Hepatocyte (in vitro differentiated cells): ENCODE measurements around the gene TAL1. TPM values are rescaled to one million over a fixed set of nuclear protein-coding genes. Genes with fewer than 3 reads are reported as not detected.
A peak's percentile ranks its signal among the peaks of the same experiment; 100 is the strongest.

Experiments used
- DNase-seq: peaks from one replicate; pipeline ENCODE4 v3.0.0-alpha.2; 2016; ENCODE audit warnings: low spot score
- H2AFZ ChIP-seq: fragments of 200-600 bp; sonication (generic); 2 replicates; pipeline ENCODE4 v1.6.0; 2016; ENCODE audit warnings: antibody characterized with exemption, mild to moderate bottlenecking
- H3K27ac ChIP-seq: fragments of 200-600 bp; sonication (generic); 2 replicates; pipeline ENCODE4 v1.5.1; 2016; ENCODE audit warnings: mild to moderate bottlenecking
- H3K27me3 ChIP-seq: fragments of 200-600 bp; sonication (generic); 2 replicates; pipeline ENCODE4 v1.6.1; 2016
- H3K36me3 ChIP-seq: fragments of 200-600 bp; sonication (generic); replicated peaks from 2 replicates; pipeline ENCODE4 v1.5.1; 2016; ENCODE audit warnings: low read depth; ENCODE audit not compliant: insufficient read depth
- H3K4me1 ChIP-seq: fragments of 200-600 bp; sonication (generic); 2 replicates; pipeline ENCODE4 v1.5.1; 2016; ENCODE audit warnings: mild to moderate bottlenecking, moderate library complexity; ENCODE audit not compliant: insufficient read depth
- H3K4me2 ChIP-seq: fragments of 200-600 bp; sonication (generic); 2 replicates; pipeline ENCODE4 v1.6.0; 2016
- H3K4me3 ChIP-seq: fragments of 200-600 bp; sonication (generic); 2 replicates; pipeline ENCODE4 v1.5.1; 2016; ENCODE audit warnings: mild to moderate bottlenecking
- H3K79me2 ChIP-seq: fragments of 200-600 bp; sonication (generic); 2 replicates; pipeline ENCODE4 v1.6.0; 2017; ENCODE audit warnings: mild to moderate bottlenecking
- H3K9me2 ChIP-seq: fragments of 200-600 bp; sonication (generic); replicated peaks from 2 replicates; pipeline ENCODE4 v1.6.0; 2017; ENCODE audit warnings: mild to moderate bottlenecking; ENCODE audit not compliant: insufficient read depth
- H3K9me3 ChIP-seq: fragments of 200-600 bp; sonication (generic); 2 replicates; pipeline ENCODE4 v1.5.1; 2016; ENCODE audit warnings: low read depth, mild to moderate bottlenecking
- H4K20me1 ChIP-seq: fragments of 200-600 bp; sonication (generic); 2 replicates; pipeline ENCODE4 v1.6.0; 2016; ENCODE audit warnings: mild to moderate bottlenecking; ENCODE audit not compliant: insufficient read depth, poor library complexity, severe bottlenecking
- EZH2 ChIP-seq: fragments of 200-600 bp; sonication (generic); IDR thresholded peaks from 2 replicates; pipeline ENCODE4 v1.6.1; 2016; ENCODE audit warnings: antibody characterized with exemption, mild to moderate bottlenecking, borderline replicate concordance
- EZH2phosphoT487 ChIP-seq: fragments of 200-600 bp; sonication (generic); IDR thresholded peaks from one replicate; pipeline ENCODE4 v1.6.1; 2018; ENCODE audit warnings: antibody characterized with exemption, mild to moderate bottlenecking, low read depth, moderate library complexity; ENCODE audit not compliant: unreplicated experiment, severe bottlenecking
- WGBS: methylation state at CpG from one replicate; pipeline ENCODE4 v1.1.6; 2016; ENCODE audit warnings: low lambda C conversion rate; ENCODE audit errors: missing lambda C conversion rate; 5-methylcytosine and 5-hydroxymethylcytosine counted together
- polyA plus RNA-seq: library from polyadenylated mRNA; unstranded; fragments of >200 nt; fragmentation: Nextera tagmentation; extraction: Ambion mirVana; gene quantifications from 2 replicates; pipeline ENCODE4 v1.2.1, GENCODE V29; 2016
- total RNA-seq: library from RNA; depleted of rRNA; stranded (reverse); fragments of >200 nt; gene quantifications from 2 replicates; pipeline ENCODE4 v1.2.3, GENCODE V29; 2014
- TF ChIP-seq, protein P1 (sequence below): fragments of 200-600 bp; sonication (generic); IDR thresholded peaks from 2 replicates; pipeline ENCODE4 v1.5.1; 2016; ENCODE audit warnings: antibody characterized with exemption, mild to moderate bottlenecking; ENCODE audit not compliant: poor library complexity

The TAL1 gene
- total and polyA plus RNA-seq, 2 experiments from 2014 or later = 0.13 TPM; not detected in 1

DNA sequence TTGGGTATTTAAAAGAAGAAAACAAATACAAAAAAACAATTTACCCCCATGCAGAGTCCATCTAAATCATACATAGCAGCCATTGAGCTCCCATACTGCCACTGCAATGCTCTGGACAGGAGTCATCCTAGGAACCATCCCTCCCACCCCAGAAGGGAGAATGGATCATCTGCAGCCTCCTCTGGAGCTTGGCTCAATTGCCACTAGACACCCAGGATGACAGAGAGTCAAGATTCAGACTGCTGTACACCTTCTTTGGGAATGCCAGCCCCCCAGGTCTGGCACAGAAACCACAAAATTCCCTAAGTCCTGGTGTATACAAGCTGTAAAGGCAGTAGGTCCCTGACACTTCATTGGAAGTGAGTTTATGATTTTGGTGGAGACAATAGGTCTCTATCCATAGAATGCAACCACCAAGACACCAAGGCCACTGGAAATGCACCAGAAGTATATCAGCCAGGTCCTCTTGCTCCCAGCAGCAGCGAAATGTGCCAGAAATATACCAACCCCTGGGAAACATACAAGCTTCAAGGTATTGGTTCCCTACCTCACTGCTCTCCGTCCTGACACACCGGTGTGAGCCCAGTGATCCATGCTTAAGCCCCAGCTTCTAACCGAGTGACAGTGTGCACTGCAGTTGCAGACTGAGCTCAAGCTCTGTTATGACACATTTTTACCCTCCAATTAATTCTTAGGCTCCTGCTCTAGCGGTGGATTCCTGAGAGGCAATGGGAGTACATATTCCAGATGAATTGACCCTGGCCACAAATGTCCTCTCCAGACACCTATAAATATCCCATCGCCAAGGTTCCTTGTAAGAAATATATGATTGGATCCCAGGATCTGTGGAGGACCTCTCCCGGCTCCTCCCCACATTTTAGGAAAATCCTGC, 4.4 kb downstream of the TAL1 start:
- Histone ChIP-seq H3K4me2 (no peak overlapping the region), H4K20me1 (no peaks in the 10 kb centered on the region), H3K4me1 (peaks cover 16% of the 10 kb centered on the region), H3K27ac (no peak overlapping the region), H3K79me2 (no peaks in the 10 kb centered on the region), H3K27me3 (peaks cover 97% of the 10 kb centered on the region), H2AFZ (no peak overlapping the region), H3K4me3 (no peak overlapping the region), H3K36me3 (no peaks in the 10 kb centered on the region), H3K9me3 (no peaks in the 10 kb centered on the region), H3K9me2 (no peaks in the 10 kb centered on the region)
- DNase-seq = no peak
- TF ChIP-seq EZH2 (no peak), EZH2phosphoT487 (no peak)
- TF ChIP-seq, protein P1, sequence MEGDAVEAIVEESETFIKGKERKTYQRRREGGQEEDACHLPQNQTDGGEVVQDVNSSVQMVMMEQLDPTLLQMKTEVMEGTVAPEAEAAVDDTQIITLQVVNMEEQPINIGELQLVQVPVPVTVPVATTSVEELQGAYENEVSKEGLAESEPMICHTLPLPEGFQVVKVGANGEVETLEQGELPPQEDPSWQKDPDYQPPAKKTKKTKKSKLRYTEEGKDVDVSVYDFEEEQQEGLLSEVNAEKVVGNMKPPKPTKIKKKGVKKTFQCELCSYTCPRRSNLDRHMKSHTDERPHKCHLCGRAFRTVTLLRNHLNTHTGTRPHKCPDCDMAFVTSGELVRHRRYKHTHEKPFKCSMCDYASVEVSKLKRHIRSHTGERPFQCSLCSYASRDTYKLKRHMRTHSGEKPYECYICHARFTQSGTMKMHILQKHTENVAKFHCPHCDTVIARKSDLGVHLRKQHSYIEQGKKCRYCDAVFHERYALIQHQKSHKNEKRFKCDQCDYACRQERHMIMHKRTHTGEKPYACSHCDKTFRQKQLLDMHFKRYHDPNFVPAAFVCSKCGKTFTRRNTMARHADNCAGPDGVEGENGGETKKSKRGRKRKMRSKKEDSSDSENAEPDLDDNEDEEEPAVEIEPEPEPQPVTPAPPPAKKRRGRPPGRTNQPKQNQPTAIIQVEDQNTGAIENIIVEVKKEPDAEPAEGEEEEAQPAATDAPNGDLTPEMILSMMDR = no peak
- 27% methylated on average over 7 of the region's 7 CpGs for WGBS

DNA sequence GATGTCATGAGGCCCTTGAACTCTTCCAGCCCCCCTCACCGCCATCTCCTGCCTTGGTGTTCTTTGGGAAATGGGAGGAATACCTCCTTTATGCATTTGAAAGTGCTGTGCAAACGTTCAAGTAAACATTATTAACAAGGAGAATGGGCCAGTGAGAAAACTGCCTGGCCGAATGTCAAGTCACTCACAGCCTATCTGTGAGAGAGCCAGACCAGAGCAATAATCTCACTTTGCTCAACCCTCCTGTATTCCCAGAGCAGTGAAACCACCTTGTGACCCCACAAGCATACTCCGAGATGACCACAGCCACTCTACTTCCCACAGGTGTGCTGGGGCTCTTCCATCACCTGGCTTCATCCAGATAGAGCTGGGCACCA, 5.2 kb downstream of the TAL1 start:
- H3K27me3 ChIP-seq = peaks cover 99% of the 10 kb centered on the region
- no peak overlapping the region for H3K4me3 ChIP-seq
- no peak overlapping the region for H2AFZ ChIP-seq
- no peaks in the 10 kb centered on the region for H3K9me3 ChIP-seq
- no peaks in the 10 kb centered on the region for H3K9me2 ChIP-seq
- TF ChIP-seq EZH2phosphoT487 = no peak
- TF ChIP-seq, protein P1 = no peak
- no peak for TF ChIP-seq EZH2
- H3K27ac ChIP-seq = no peak overlapping the region
- H3K36me3 ChIP-seq = no peaks in the 10 kb centered on the region
- peaks cover 15% of the 10 kb centered on the region for H3K4me1 ChIP-seq
- H3K4me2 ChIP-seq = no peak overlapping the region
- no peaks in the 10 kb centered on the region for H4K20me1 ChIP-seq
- DNase-seq = no peak
- 39% methylated on average over 4 of the region's 4 CpGs for WGBS
- no peaks in the 10 kb centered on the region for H3K79me2 ChIP-seq

DNA sequence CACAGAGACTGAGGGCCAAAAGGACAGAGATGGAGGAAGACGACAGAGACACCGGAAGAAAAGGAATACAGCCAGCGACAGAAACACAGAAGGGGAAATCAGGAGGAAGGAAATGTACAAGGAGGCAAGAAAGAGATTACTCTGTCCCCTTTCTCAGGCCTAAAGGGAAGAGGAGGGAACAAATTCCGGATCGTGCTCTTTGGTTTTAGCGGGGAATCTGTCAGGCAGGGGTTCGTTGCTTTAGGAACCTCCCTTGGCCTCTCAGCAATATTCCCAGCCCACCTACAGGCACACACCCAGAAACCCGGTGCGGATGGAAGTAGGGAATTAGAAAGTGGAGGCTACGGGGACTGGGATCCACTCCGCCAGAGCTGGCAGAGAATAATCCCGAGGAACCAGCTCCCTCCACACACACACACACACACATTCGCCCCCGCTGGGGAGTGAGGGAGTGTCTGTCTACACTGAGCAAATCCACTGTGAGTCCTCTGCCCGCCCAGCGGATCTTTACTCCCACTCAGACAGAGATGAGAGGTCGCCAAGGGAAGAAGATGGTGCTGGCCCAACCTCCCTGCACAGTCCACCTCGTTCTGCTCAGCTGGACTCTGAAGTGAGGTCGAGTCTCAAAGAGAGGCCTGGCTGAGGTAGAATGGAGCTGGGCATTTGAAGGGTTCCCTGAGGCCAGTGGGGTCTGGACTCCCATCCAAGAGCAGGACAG, 5.7 kb downstream of the TAL1 start:
- H3K4me2 ChIP-seq = peak overlapping the region; percentile 83
- 7% methylated on average over 17 of the region's 19 CpGs for WGBS

More for the DNA sequence above, 5.7 kb downstream of the TAL1 start:
- H3K79me2 ChIP-seq = no peaks in the 10 kb centered on the region
- peaks cover 9% of the 10 kb centered on the region for H3K4me1 ChIP-seq
- TF ChIP-seq EZH2phosphoT487 = no peak
- peak; percentile 59 for TF ChIP-seq EZH2
- TF ChIP-seq, protein P1 = no peak
- no peaks in the 10 kb centered on the region for H3K36me3 ChIP-seq
- peaks cover 96% of the 10 kb centered on the region for H3K27me3 ChIP-seq
- no peaks in the 10 kb centered on the region for H3K9me3 ChIP-seq
- peak overlapping the region; percentile 35 for H2AFZ ChIP-seq
- DNase-seq = no peak
- no peaks in the 10 kb centered on the region for H4K20me1 ChIP-seq
- no peak overlapping the region for H3K27ac ChIP-seq
- H3K4me3 ChIP-seq = no peak overlapping the region
- H3K9me2 ChIP-seq = no peaks in the 10 kb centered on the region
